BLaER1 (cell line): Measurements from ENCODE around the gene SMARCA4.
A peak's percentile ranks its signal among the peaks of the same experiment; 100 is the strongest.

Source experiments
- H3K27ac ChIP-seq: shearing (Covaris generic); formaldehyde crosslinking; 2 replicates; pipeline ENCODE4 v1.8.1; 2022
- H3K27me3 ChIP-seq: shearing (Covaris generic); formaldehyde crosslinking; 2 replicates; pipeline ENCODE4 v1.8.1; 2022
- H3K36me3 ChIP-seq: shearing (Covaris generic); formaldehyde crosslinking; 2 replicates; pipeline ENCODE4 v1.8.1; 2022
- H3K4me1 ChIP-seq: shearing (Covaris generic); formaldehyde crosslinking; 2 replicates; pipeline ENCODE4 v1.8.1; 2022
- H3K4me2 ChIP-seq: shearing (Covaris generic); formaldehyde crosslinking; 2 replicates; pipeline ENCODE4 v1.8.1; 2022
- H3K4me3 ChIP-seq: shearing (Covaris generic); formaldehyde crosslinking; 2 replicates; pipeline ENCODE4 v1.8.1; 2022
- H3K9ac ChIP-seq: shearing (Covaris generic); formaldehyde crosslinking; 2 replicates; pipeline ENCODE4 v1.8.1; 2022
- H3K9me3 ChIP-seq: shearing (Covaris generic); formaldehyde crosslinking; 2 replicates; pipeline ENCODE4 v1.8.1; 2022
- H4K20me1 ChIP-seq: shearing (Covaris generic); formaldehyde crosslinking; 2 replicates; pipeline ENCODE4 v1.8.1; 2022
- Cebpa-rat ChIP-seq: shearing (Covaris generic); IDR thresholded peaks from 2 replicates; pipeline ENCODE4 v1.8.1; 2022

Gene SMARCA4

DNA sequence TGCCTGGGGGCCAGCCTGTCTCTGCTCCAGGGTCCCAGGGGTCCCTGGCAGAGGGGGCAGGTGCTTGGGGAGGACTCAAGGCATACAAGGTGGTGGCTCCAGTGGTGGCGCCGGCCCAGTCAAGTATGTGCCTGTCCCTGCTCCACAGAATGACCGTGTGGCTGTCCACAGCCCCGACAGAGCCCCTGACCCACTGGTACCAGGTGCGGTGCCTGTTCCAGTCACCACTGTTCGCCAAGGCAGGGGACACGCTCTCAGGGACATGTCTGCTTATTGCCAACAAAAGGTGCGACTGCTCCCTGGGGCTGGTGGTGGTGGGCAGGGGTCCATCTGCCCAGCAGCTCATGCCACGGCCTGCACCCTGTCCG is 40.6 kb upstream of the SMARCA4 start:
- H3K4me2 ChIP-seq: no peak overlapping the region
- no peak overlapping the region for H3K27ac ChIP-seq
- no peak overlapping the region for H3K9ac ChIP-seq
- no peaks in the 10 kb centered on the region for H3K4me1 ChIP-seq
- H3K27me3 ChIP-seq: no peaks in the 10 kb centered on the region
- no peaks in the 10 kb centered on the region for H3K9me3 ChIP-seq
- TF ChIP-seq Cebpa-rat: no peak
- H3K36me3 ChIP-seq: peaks cover 99% of the 10 kb centered on the region
- peaks cover 78% of the 10 kb centered on the region for H4K20me1 ChIP-seq
- no peak overlapping the region for H3K4me3 ChIP-seq

DNA sequence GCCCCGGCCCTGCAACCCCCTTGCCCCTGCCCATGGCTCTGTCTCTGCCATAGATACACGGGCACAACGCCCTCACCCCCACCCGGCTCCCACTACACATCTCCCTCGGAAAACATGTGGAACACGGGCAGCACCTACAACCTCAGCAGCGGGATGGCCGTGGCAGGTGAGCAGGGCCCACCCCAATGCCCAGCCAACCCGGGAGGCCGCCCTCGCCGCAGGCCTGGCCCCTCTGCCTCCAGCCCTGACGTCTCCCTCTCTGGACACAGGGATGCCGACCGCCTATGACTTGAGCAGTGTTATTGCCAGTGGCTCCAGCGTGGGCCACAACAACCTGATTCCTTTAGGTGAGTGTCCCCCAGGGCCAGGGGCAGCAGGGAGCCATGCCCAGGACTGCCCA is 40.0 kb upstream of the SMARCA4 start:
- Histone ChIP-seq H3K4me1 (no peaks in the 10 kb centered on the region), H3K27ac (no peak overlapping the region), H3K36me3 (peaks cover 99% of the 10 kb centered on the region), H3K4me2 (no peak overlapping the region), H3K9ac (no peak overlapping the region), H4K20me1 (peaks cover 73% of the 10 kb centered on the region), H3K4me3 (no peak overlapping the region), H3K27me3 (no peaks in the 10 kb centered on the region), H3K9me3 (no peaks in the 10 kb centered on the region)
- TF ChIP-seq Cebpa-rat: no peak

DNA sequence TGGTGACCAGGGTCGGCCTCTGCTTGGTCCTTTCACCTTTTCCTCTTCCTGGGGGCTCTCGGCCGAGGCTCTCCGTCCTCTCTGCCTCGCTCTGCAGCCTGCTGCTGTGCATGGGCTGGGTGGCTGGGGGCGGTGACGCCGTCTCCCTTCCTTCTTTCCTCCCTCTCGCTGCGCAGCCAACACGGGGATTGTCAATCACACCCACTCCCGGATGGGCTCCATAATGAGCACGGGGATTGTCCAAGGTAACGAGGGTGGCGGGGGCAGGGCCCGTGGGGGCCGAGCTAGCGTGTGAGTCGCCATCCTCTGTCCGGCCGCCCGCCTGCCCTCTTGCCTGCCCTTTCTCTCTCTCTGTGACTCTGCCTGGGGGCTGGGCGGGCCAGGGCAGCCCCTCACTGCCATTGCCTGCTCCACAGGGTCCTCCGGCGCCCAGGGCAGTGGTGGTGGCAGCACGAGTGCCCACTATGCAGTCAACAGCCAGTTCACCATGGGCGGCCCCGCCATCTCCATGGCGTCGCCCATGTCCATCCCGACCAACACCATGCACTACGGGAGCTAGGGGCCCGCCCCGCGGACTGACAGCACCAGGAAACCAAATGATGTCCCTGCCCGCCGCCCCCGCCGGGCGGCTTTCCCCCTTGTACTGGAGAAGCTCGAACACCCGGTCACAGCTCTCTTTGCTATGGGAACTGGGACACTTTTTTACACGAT is 39.5 kb upstream of the SMARCA4 start:
- Histone ChIP-seq H3K9ac (no peak overlapping the region), H3K4me2 (no peak overlapping the region), H3K27ac (no peak overlapping the region), H3K9me3 (no peaks in the 10 kb centered on the region), H3K36me3 (peaks cover 94% of the 10 kb centered on the region), H3K4me3 (no peak overlapping the region), H4K20me1 (peaks cover 67% of the 10 kb centered on the region), H3K27me3 (no peaks in the 10 kb centered on the region), H3K4me1 (no peaks in the 10 kb centered on the region)
- no peak for TF ChIP-seq Cebpa-rat

DNA sequence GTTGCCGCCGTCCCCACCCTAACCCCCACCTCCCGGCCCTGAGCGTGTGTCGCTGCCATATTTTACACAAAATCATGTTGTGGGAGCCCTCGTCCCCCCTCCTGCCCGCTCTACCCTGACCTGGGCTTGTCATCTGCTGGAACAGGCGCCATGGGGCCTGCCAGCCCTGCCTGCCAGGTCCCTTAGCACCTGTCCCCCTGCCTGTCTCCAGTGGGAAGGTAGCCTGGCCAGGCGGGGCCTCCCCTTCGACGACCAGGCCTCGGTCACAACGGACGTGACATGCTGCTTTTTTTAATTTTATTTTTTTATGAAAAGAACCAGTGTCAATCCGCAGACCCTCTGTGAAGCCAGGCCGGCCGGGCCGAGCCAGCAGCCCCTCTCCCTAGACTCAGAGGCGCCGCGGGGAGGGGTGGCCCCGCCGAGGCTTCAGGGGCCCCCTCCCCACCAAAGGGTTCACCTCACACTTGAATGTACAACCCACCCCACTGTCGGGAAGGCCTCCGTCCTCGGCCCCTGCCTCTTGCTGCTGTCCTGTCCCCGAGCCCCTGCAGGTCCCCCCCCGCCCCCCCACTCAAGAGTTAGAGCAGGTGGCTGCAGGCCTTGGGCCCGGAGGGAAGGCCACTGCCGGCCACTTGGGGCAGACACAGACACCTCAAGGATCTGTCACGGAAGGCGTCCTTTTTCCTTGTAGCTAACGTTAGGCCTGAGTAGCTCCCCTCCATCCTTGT is 38.8 kb upstream of the SMARCA4 start:
- Histone ChIP-seq H3K9me3 (no peaks in the 10 kb centered on the region), H3K4me1 (peaks cover 2% of the 10 kb centered on the region; the same call in 1 of the 2 replicates), H3K4me2 (no peak overlapping the region), H3K36me3 (peaks cover 86% of the 10 kb centered on the region), H4K20me1 (peaks cover 61% of the 10 kb centered on the region), H3K27me3 (no peaks in the 10 kb centered on the region), H3K4me3 (no peak overlapping the region), H3K27ac (no peak overlapping the region), H3K9ac (no peak overlapping the region)
- no peak for TF ChIP-seq Cebpa-rat

- Histone ChIP-seq H3K4me1 (peaks cover 8% of the 10 kb centered on the region), H3K4me2 (no peak overlapping the region), H3K36me3 (peaks cover 81% of the 10 kb centered on the region), H3K9me3 (no peaks in the 10 kb centered on the region), H4K20me1 (peaks cover 61% of the 10 kb centered on the region), H3K9ac (no peak overlapping the region), H3K4me3 (no peak overlapping the region), H3K27me3 (no peaks in the 10 kb centered on the region), H3K27ac (no peak overlapping the region)
- TF ChIP-seq Cebpa-rat: no peak
These were observed 38.2 kb upstream of the SMARCA4 start for GRCh38 chr19:10922638-10923014.

DNA sequence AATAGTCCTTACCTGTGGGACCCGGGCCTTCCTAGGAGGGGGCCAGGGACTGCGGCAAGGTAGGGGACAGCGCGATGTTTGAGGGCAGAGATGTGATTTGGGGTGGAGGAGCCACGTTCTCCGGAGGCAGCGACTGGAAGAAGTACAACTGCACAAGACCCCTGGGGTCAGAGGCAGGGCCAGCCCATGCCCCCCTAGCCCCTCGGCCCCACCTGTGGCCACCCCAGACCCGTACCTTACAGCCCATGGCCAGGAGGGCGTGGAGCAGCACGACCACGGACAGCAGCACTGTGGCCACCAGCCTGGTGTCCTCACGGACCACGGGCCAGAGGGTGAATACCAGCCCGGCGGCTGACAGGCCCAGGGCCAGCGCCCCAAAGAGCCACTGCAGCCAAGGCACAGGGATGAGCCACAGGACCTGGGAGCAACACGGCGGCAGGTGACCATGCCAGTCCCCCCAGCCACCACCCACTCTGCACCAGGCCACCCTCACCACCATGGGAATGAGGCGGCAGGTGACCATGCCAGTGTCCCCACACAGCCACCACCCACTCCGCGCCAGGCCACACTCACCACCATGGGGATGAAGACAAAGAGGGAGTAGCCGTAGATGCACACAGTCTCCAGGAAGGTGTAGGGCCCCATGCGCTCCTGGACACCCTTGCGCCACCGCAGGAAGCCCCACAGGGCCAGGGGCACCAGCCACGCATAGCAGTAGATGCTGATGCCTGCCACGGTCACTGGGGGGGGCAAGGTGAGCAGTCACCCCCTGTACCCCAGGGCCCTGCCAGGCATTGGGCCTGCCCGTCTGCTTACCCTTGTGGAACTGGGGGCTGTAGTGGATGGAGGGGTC is 37.3 kb upstream of the SMARCA4 start:
- Histone ChIP-seq H3K9ac (no peak overlapping the region), H4K20me1 (peaks cover 58% of the 10 kb centered on the region), H3K27ac (no peak overlapping the region), H3K4me1 (peaks cover 12% of the 10 kb centered on the region), H3K4me2 (no peak overlapping the region), H3K36me3 (peaks cover 72% of the 10 kb centered on the region), H3K4me3 (no peak overlapping the region), H3K27me3 (no peaks in the 10 kb centered on the region), H3K9me3 (no peaks in the 10 kb centered on the region)
- TF ChIP-seq Cebpa-rat: no peak

- H3K9me3 ChIP-seq: no peaks in the 10 kb centered on the region
- H4K20me1 ChIP-seq: peaks cover 56% of the 10 kb centered on the region
- peaks cover 61% of the 10 kb centered on the region for H3K36me3 ChIP-seq
- no peak overlapping the region for H3K4me3 ChIP-seq
- TF ChIP-seq Cebpa-rat: no peak
- peaks cover 17% of the 10 kb centered on the region for H3K4me1 ChIP-seq
- H3K4me2 ChIP-seq: no peak overlapping the region
- H3K9ac ChIP-seq: no peak overlapping the region
- H3K27me3 ChIP-seq: no peaks in the 10 kb centered on the region
- H3K27ac ChIP-seq: no peak overlapping the region
These were observed 36.2 kb upstream of the SMARCA4 start for GRCh38 chr19:10924597-10924996.

- Histone ChIP-seq H3K4me1 (peaks cover 26% of the 10 kb centered on the region), H4K20me1 (peaks cover 56% of the 10 kb centered on the region), H3K27me3 (no peaks in the 10 kb centered on the region), H3K36me3 (peaks cover 51% of the 10 kb centered on the region), H3K9me3 (no peaks in the 10 kb centered on the region), H3K27ac (peak overlapping the region; percentile 90), H3K4me3 (peak overlapping the region; percentile 100), H3K9ac (peak overlapping the region; percentile 94), H3K4me2 (peak overlapping the region; percentile 100)
- TF ChIP-seq Cebpa-rat: no peak
These were observed 32.9 kb upstream of the SMARCA4 start for GRCh38 chr19:10927730-10928562.
